ENCODE results near the gene THAP4.

THAP4 gene

GRCh38 chr2:241636182-241637017 lies 558 bp downstream of the THAP4 start:
- no peak for DNase-seq

- DNase-seq = no peak
Observed at GRCh38 chr2:241635756-241636155, 1.2 kb downstream of the THAP4 start.

GRCh38 chr2:241633561-241633960 lies 3.4 kb downstream of the THAP4 start:
- DNase-seq = no peak

- DNase-seq = no peak
Observed at GRCh38 chr2:241632478-241633325, 4.3 kb downstream of the THAP4 start.

GRCh38 chr2:241629762-241630435 lies 7.1 kb downstream of the THAP4 start:
- DNase-seq = no peak

GRCh38 chr2:241627675-241628074 lies 9.3 kb downstream of the THAP4 start:
- no peak for DNase-seq

- no peak for DNase-seq
Observed at GRCh38 chr2:241620419-241620769, 16.6 kb downstream of the THAP4 start.

GRCh38 chr2:241619597-241620418 lies 17.1 kb downstream of the THAP4 start:
- no peak for DNase-seq

GRCh38 chr2:241618829-241619228 lies 18.1 kb downstream of the THAP4 start:
- no peak for DNase-seq

- DNase-seq = no peak
Observed at GRCh38 chr2:241618296-241618805, 18.6 kb downstream of the THAP4 start.

GRCh38 chr2:241617431-241618154 lies 19.4 kb downstream of the THAP4 start:
- peak; percentile 82 for DNase-seq

GRCh38 chr2:241616168-241617125 lies 20.5 kb downstream of the THAP4 start:
- DNase-seq = peak; percentile 20

- no peak for DNase-seq
Observed at GRCh38 chr2:241615522-241616052, 21.4 kb downstream of the THAP4 start.

- no peak for DNase-seq
Observed at GRCh38 chr2:241615041-241615440, 21.9 kb downstream of the THAP4 start.

GRCh38 chr2:241613017-241613780 lies 23.8 kb downstream of the THAP4 start:
- no peak for DNase-seq

GRCh38 chr2:241612156-241613016 lies 24.6 kb downstream of the THAP4 start:
- peak; percentile 33 for DNase-seq

GRCh38 chr2:241611062-241611461 lies 25.9 kb downstream of the THAP4 start:
- no peak for DNase-seq

Data from DMS153 (cell line).